DMS 273 treated with DMSO at 0.1 percent for 48 hours (cell line): ENCODE measurements around the gene NCL.
"Not testable (repeated sequence)": the region's sequence is repeated elsewhere in the genome, so short reads cannot be mapped to it uniquely, and the experiment has no call there.

ENCODE experiments used
- DNase-seq: peaks from one replicate; lab custom pipeline; 2025; lab: John Stamatoyannopoulos, UW

The NCL gene

GRCh38 chr2:231405601-231406367, 58.5 kb downstream of the NCL start:
- not testable (repeated sequence) for DNase-seq

- not testable (repeated sequence) for DNase-seq
Observed at GRCh38 chr2:231404183-231404578, 60.1 kb downstream of the NCL start.
